Measurements from ENCODE around the gene ATP4B. TPM values are rescaled to one million over a fixed set of nuclear protein-coding genes. Genes with fewer than 3 reads are reported as not detected.

Gene ATP4B
- total and polyA plus RNA-seq, 2 donors (not counting 3 experiments of a cell fraction or from before 2014, with no cell fraction given), result 0.06 TPM; not detected in 1

GRCh38 chr13:113658836-113659235 lies 838 bp upstream of the ATP4B start:
- Histone ChIP-seq H3K27me3 (ENCODE audit: control insufficient read depth in 2 of 2, insufficient read depth in 2 of 2, low read length in 2 of 2) (peaks cover 2 to 8% of the 10 kb centered on the region in 2 experiments), H3K9ac (replicated peaks; ENCODE audit: extremely low read depth, insufficient read depth, low read length) (no peak overlapping the region), H3K4me3 (replicated peaks in 1 of 3; ENCODE audit: insufficient read depth in 1 of 3, low read depth in 1 of 3, low read length in 3 of 3) (no peak overlapping the region), H3K4me1 (ENCODE audit: control insufficient read depth, extremely low read depth, insufficient read depth, low read length) (no peaks in the 10 kb centered on the region), H3K4me2 (ENCODE audit: insufficient read depth, low read length) (no peak overlapping the region), H3K27ac (ENCODE audit: insufficient read depth, low read depth, low read length) (no peak overlapping the region), H4K20me1 (replicated peaks; ENCODE audit: control insufficient read depth, extremely low read depth, insufficient read depth, low read length) (no peaks in the 10 kb centered on the region), H3K36me3 (ENCODE audit: control insufficient read depth in 2 of 2, extremely low read depth in 1 of 2, insufficient read depth in 2 of 2, low read length in 2 of 2) (no peaks in the 10 kb centered on the region), H3K9me1 (replicated peaks; ENCODE audit: control insufficient read depth, extremely low read depth, insufficient read depth, low read length) (no peaks in the 10 kb centered on the region), H3K79me2 (ENCODE audit: control insufficient read depth, insufficient read depth, low read length) (no peaks in the 10 kb centered on the region), H3K9me3 (replicated peaks; ENCODE audit: control insufficient read depth, insufficient read depth, low read length) (no peaks in the 10 kb centered on the region), H2AFZ (ENCODE audit: low read depth, low read length) (no peak overlapping the region)
- FAIRE-seq (no peak), DNase-seq (ENCODE audit: low read depth, low spot score) (no peak)
- intact Hi-C loops (cut with micrococcal nuclease), result no loop called here
- ChIA-PET CTCF (no interaction called here), POLR2A (no interaction called here)
- TF ChIP-seq GATA2 (IDR thresholded peaks at IDR 0.05; ENCODE audit: insufficient read depth, insufficient read length, low read depth, low read length) (no peak), EZH2 (IDR thresholded peaks at IDR 0.05; ENCODE audit: borderline replicate concordance, low read depth, low read length, severe bottlenecking) (no peak), MYC (IDR thresholded peaks at IDR 0.05; ENCODE audit: low read depth, low read length) (no peak), POLR2A (IDR thresholded peaks at IDR 0.05; ENCODE audit: low read depth, low read length) (no peak), FOS (IDR thresholded peaks at IDR 0.05; ENCODE audit: borderline replicate concordance, insufficient read depth, low read length) (no peak), JUN (IDR thresholded peaks at IDR 0.05; ENCODE audit: borderline replicate concordance, insufficient read depth, insufficient read length, low read depth) (no peak), POLR2AphosphoS5 (IDR thresholded peaks at IDR 0.05; ENCODE audit: insufficient read depth, low read depth, low read length) (no peak), MAX (IDR thresholded peaks at IDR 0.05; ENCODE audit: insufficient read depth, insufficient read length) (no peak)
- TF ChIP-seq, protein P1, sequence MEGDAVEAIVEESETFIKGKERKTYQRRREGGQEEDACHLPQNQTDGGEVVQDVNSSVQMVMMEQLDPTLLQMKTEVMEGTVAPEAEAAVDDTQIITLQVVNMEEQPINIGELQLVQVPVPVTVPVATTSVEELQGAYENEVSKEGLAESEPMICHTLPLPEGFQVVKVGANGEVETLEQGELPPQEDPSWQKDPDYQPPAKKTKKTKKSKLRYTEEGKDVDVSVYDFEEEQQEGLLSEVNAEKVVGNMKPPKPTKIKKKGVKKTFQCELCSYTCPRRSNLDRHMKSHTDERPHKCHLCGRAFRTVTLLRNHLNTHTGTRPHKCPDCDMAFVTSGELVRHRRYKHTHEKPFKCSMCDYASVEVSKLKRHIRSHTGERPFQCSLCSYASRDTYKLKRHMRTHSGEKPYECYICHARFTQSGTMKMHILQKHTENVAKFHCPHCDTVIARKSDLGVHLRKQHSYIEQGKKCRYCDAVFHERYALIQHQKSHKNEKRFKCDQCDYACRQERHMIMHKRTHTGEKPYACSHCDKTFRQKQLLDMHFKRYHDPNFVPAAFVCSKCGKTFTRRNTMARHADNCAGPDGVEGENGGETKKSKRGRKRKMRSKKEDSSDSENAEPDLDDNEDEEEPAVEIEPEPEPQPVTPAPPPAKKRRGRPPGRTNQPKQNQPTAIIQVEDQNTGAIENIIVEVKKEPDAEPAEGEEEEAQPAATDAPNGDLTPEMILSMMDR (IDR thresholded peaks at IDR 0.05; ENCODE audit: extremely low read depth in 1 of 2, insufficient read depth in 1 of 2, low read depth in 1 of 2, low read length in 2 of 2), result no peak
- BruUV-seq (replicated peaks), result no TSS peak
- dilution Hi-C loops (cut with MboI; ENCODE audit: extremely low pct_ligation_motif_present, low sequenced_read_pairs), result no loop called here

Data from endothelial cell of umbilical vein (primary cell).